Esophagus squamous epithelium (tissue), 5 donors: ENCODE results near the gene SLC25A13. TPM values are rescaled to one million over a fixed set of nuclear protein-coding genes. Genes with fewer than 3 reads are reported as not detected.

Experiments used
- DNase-seq: peaks from one replicate; lab custom pipeline; 2025; lab: John Stamatoyannopoulos, UW
- H3K27ac ChIP-seq, 4 donors: fragments of 200-600 bp; sonication (generic); one replicate each; pipeline ENCODE4 v1.5.1; 2016 to 2019; ENCODE audit warnings: mild to moderate bottlenecking in 1 of 4
- H3K27me3 ChIP-seq, 4 donors: fragments of 200-600 bp; sonication (generic); 1 replicate in 3 of 4; 2 replicates in 1 of 4; pipeline versions ENCODE4 v1.5.1 to v1.6.0; 2017 to 2021; ENCODE audit warnings: antibody characterized with exemption in 1 of 4
- H3K36me3 ChIP-seq, 3 donors: fragments of 200-600 bp; sonication (generic); one replicate each; pipeline ENCODE4 v1.5.1; 2016 to 2019
- H3K4me1 ChIP-seq, 3 donors: fragments of 200-600 bp; sonication (generic); one replicate each; pipeline ENCODE4 v1.5.1; 2017 to 2019
- H3K4me3 ChIP-seq, 4 donors: fragments of 200-600 bp; sonication (generic); 1 replicate in 3 of 4; 2 replicates in 1 of 4; pipeline ENCODE4 v1.5.1; 2016 to 2019; ENCODE audit warnings: mild to moderate bottlenecking in 2 of 4, moderate library complexity in 1 of 4
- H3K9me3 ChIP-seq, 3 donors: fragments of 200-600 bp; sonication (generic); one replicate each; pipeline ENCODE4 v1.5.1; 2016 to 2019
- CTCF ChIP-seq, 6 experiments: fragments of 450-650 bp in 4 of 6; fragments of 200-600 bp in 2 of 6; sonication (generic) in 2 of 6; IDR thresholded peaks; one replicate each; pipeline ENCODE4 v1.5.1; 2016 to 2019; ENCODE audit warnings: antibody characterized with exemption in 6 of 6, mild to moderate bottlenecking in 4 of 6, moderate library complexity in 4 of 6
- POLR2A ChIP-seq, 4 donors: fragments of 450-650 bp; IDR thresholded peaks; one replicate each; pipeline ENCODE4 v1.6.1; 2017; ENCODE audit warnings: antibody characterized with exemption in 4 of 4, mild to moderate bottlenecking in 4 of 4, moderate library complexity in 3 of 4
- WGBS, 2 donors: methylation state at CpG; one replicate each; pipeline ENCODE4 v1.1.5; 2018; 5-methylcytosine and 5-hydroxymethylcytosine counted together
- intact Hi-C: fragments of 100-400 bp; cut with DNase I; formaldehyde crosslinking; loops from one replicate; pipeline ENCODE4 v1.15.0; 2022
- total RNA-seq, 4 donors: library from RNA; depleted of rRNA; stranded (reverse); fragments of >200 nt; gene quantifications; one replicate each; pipeline ENCODE4 v1.1.0, GENCODE V29; 2016
- donor health status: DM: yes; HTN: yes; CAD: no.

The SLC25A13 gene
- total RNA-seq, 4 donors from 2014 or later, result 12.7 to 37.3 (median 23.0) TPM

GRCh38 chr7:96151889-96152288, 170.0 kb downstream of the SLC25A13 start:
- Histone ChIP-seq H3K9me3 (no peaks in the 10 kb centered on the region), H3K36me3 (peaks cover 0 to 49% (median 0%) of the 10 kb centered on the region in 3 donors), H3K4me3 (no peak overlapping the region), H3K27ac (no peak overlapping the region), H3K4me1 (no peaks in the 10 kb centered on the region), H3K27me3 (no peaks in the 10 kb centered on the region)
- no peak for TF ChIP-seq POLR2A (IDR thresholded peaks at IDR 0.05)
- TF ChIP-seq CTCF (IDR thresholded peaks at IDR 0.05), result no peak
- intact Hi-C loops, result no loop called here
- WGBS, 2 donors, result 89 to 92% methylated on average over 3 of the region's 3 CpGs
- DNase-seq, result no peak

- 77 to 79% methylated on average over 1 of the region's 1 CpG for WGBS, 2 donors
- Histone ChIP-seq H3K9me3 (no peaks in the 10 kb centered on the region), H3K4me1 (no peaks in the 10 kb centered on the region), H3K4me3 (no peak overlapping the region), H3K27me3 (no peaks in the 10 kb centered on the region), H3K36me3 (peaks cover 0 to 55% (median 0%) of the 10 kb centered on the region in 3 donors), H3K27ac (no peak overlapping the region)
- no peak for TF ChIP-seq CTCF (IDR thresholded peaks at IDR 0.05)
- TF ChIP-seq POLR2A (IDR thresholded peaks at IDR 0.05), result no peak
- intact Hi-C loops, result no loop called here
- no peak for DNase-seq
Observed at GRCh38 chr7:96144260-96144526, 177.7 kb downstream of the SLC25A13 start.

GRCh38 chr7:96143495-96144259, 178.2 kb downstream of the SLC25A13 start:
- intact Hi-C loops, result no loop called here
- no peak for DNase-seq
- 93 to 94% methylated on average over 1 of the region's 1 CpG for WGBS, 2 donors
- TF ChIP-seq POLR2A (IDR thresholded peaks at IDR 0.05) (no peak), CTCF (IDR thresholded peaks at IDR 0.05) (no peak)
- H3K4me1 ChIP-seq, result no peaks in the 10 kb centered on the region
- no peaks in the 10 kb centered on the region for H3K9me3 ChIP-seq
- H3K27me3 ChIP-seq, result no peaks in the 10 kb centered on the region
- peaks cover 0 to 51% (median 0%) of the 10 kb centered on the region in 3 donors for H3K36me3 ChIP-seq
- H3K27ac ChIP-seq, result no peak overlapping the region
- H3K4me3 ChIP-seq, result no peak overlapping the region

GRCh38 chr7:96136600-96137239, 185.2 kb downstream of the SLC25A13 start:
- Histone ChIP-seq H3K4me3 (no peak overlapping the region), H3K27me3 (no peaks in the 10 kb centered on the region), H3K4me1 (peaks cover 0 to 24% (median 10%) of the 10 kb centered on the region in 3 donors), H3K9me3 (no peaks in the 10 kb centered on the region), H3K36me3 (peaks cover 0 to 34% (median 0%) of the 10 kb centered on the region in 3 donors), H3K27ac (no peak overlapping the region)
- intact Hi-C loops, result no loop called here
- TF ChIP-seq POLR2A (IDR thresholded peaks at IDR 0.05) (no peak), CTCF (IDR thresholded peaks at IDR 0.05) (no peak)
- DNase-seq, result no peak
- 46 to 61% methylated on average over 4 of the region's 5 CpGs for WGBS, 2 donors

GRCh38 chr7:96135241-96135640, 186.7 kb downstream of the SLC25A13 start:
- no peak for DNase-seq
- Histone ChIP-seq H3K9me3 (no peaks in the 10 kb centered on the region), H3K27me3 (no peaks in the 10 kb centered on the region), H3K27ac (no peak overlapping the region), H3K4me1 (peaks cover 0 to 24% (median 10%) of the 10 kb centered on the region in 3 donors), H3K4me3 (no peak overlapping the region), H3K36me3 (peaks cover 0 to 40% (median 0%) of the 10 kb centered on the region in 3 donors)
- TF ChIP-seq CTCF (IDR thresholded peaks at IDR 0.05), result no peak
- no peak for TF ChIP-seq POLR2A (IDR thresholded peaks at IDR 0.05)
- 46 to 54% methylated on average over 2 of the region's 2 CpGs for WGBS, 2 donors
- intact Hi-C loops, result no loop called here
